Mucosa of descending colon (tissue), 3 donors: Measurements from ENCODE around the gene EN2. TPM values are rescaled to one million over a fixed set of nuclear protein-coding genes. Genes with fewer than 3 reads are reported as not detected.
A peak's percentile ranks its signal among the peaks of the same experiment; 100 is the strongest.

ENCODE experiments used
- ATAC-seq: fragments of 200-7000 bp; cut with Tn5 transposase; one replicate; pipeline ENCODE4 v1.9.1; 2020; ENCODE audit warnings: mild to moderate bottlenecking, moderate library complexity
- DNase-seq, 3 donors: peaks; one replicate each; pipeline ENCODE4 v3.0.0-alpha.2; 2020
- H3K36me3 ChIP-seq: fragments of 200-600 bp; one replicate; pipeline ENCODE4 v1.8.0; 2021; ENCODE audit warnings: low read depth, mild to moderate bottlenecking
- H3K4me1 ChIP-seq: fragments of 200-600 bp; one replicate; pipeline ENCODE4 v1.8.0; 2021; ENCODE audit warnings: low read depth, mild to moderate bottlenecking
- H3K4me3 ChIP-seq: fragments of 200-600 bp; one replicate; pipeline ENCODE4 v1.8.0; 2021; ENCODE audit warnings: mild to moderate bottlenecking
- H3K9me3 ChIP-seq: fragments of 200-600 bp; one replicate; pipeline ENCODE4 v1.8.0; 2021; ENCODE audit warnings: mild to moderate bottlenecking
- intact Hi-C, 2 donors: fragments of 100-400 bp; cut with DNase I in 1 of 2; cut with micrococcal nuclease in 1 of 2; formaldehyde crosslinking; loops; one replicate each; pipeline versions ENCODE4 v1.11.0 to v1.11.1; 2022; cut with DNase I, micrococcal nuclease
- total RNA-seq, 3 donors: library from RNA; stranded (reverse); fragmentation: NEBNext Ultra II Directional in 2 of 3; extraction: Animal tissue kit (Norgen Biotek cat#: 25700) in 2 of 3; gene quantifications; one replicate each; pipeline versions ENCODE4 v1.2.1 to v1.2.4, GENCODE V29; 2021 to 2023
- TF ChIP-seq, protein P1 (sequence below): fragments of 200-600 bp; IDR thresholded peaks from one replicate; pipeline ENCODE4 v1.8.0; 2022; ENCODE audit warnings: antibody characterized with exemption, mild to moderate bottlenecking
- donor health status: DM: no; HTN: no; CAD: no; lungs with moderate emphysema.
- donor health status: DM: no; HTN: no; CAD: no.
- donor health status: DM: no; HTN: yes; CAD: no.

EN2 gene
- total RNA-seq, 3 donors from 2014 or later, result not detected

DNA sequence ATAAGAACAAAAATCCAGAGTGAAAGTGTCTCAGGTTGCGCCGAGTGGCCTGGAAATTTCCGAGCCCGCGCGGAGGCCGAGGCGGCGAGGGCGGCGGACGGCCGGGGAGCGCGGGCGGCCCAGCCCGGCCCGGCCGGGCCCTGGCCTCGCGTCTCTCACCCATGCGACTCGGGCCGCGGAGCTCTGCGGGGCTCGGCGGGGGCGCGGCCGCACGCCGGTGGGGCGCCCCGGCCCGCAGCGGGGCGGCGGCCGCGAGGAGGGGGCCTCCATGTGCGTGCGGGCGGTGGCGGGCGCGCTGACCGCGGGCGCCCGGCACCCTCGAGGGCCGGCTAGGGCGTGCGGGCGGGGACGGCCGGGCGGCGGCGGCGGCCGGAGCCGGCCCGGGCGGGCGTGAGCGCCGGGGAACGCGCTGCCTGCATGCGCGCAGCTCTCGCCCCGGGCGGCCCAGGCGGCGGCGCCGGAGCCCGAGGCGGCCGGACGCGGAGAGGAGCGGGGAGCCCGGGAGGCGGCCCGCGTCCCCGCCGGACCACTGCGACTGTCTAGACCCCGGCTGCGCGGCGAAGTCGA, 302 bp upstream of the EN2 start:
- H3K9me3 ChIP-seq, result no peaks in the 10 kb centered on the region
- intact Hi-C loops, result no loop called here
- H3K4me1 ChIP-seq, result peaks cover 24% of the 10 kb centered on the region
- TF ChIP-seq, protein P1, sequence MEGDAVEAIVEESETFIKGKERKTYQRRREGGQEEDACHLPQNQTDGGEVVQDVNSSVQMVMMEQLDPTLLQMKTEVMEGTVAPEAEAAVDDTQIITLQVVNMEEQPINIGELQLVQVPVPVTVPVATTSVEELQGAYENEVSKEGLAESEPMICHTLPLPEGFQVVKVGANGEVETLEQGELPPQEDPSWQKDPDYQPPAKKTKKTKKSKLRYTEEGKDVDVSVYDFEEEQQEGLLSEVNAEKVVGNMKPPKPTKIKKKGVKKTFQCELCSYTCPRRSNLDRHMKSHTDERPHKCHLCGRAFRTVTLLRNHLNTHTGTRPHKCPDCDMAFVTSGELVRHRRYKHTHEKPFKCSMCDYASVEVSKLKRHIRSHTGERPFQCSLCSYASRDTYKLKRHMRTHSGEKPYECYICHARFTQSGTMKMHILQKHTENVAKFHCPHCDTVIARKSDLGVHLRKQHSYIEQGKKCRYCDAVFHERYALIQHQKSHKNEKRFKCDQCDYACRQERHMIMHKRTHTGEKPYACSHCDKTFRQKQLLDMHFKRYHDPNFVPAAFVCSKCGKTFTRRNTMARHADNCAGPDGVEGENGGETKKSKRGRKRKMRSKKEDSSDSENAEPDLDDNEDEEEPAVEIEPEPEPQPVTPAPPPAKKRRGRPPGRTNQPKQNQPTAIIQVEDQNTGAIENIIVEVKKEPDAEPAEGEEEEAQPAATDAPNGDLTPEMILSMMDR, result no peak
- DNase-seq (no peak), ATAC-seq (peak; percentile 24)
- H3K4me3 ChIP-seq, result no peak overlapping the region
- H3K36me3 ChIP-seq, result no peaks in the 10 kb centered on the region

DNA sequence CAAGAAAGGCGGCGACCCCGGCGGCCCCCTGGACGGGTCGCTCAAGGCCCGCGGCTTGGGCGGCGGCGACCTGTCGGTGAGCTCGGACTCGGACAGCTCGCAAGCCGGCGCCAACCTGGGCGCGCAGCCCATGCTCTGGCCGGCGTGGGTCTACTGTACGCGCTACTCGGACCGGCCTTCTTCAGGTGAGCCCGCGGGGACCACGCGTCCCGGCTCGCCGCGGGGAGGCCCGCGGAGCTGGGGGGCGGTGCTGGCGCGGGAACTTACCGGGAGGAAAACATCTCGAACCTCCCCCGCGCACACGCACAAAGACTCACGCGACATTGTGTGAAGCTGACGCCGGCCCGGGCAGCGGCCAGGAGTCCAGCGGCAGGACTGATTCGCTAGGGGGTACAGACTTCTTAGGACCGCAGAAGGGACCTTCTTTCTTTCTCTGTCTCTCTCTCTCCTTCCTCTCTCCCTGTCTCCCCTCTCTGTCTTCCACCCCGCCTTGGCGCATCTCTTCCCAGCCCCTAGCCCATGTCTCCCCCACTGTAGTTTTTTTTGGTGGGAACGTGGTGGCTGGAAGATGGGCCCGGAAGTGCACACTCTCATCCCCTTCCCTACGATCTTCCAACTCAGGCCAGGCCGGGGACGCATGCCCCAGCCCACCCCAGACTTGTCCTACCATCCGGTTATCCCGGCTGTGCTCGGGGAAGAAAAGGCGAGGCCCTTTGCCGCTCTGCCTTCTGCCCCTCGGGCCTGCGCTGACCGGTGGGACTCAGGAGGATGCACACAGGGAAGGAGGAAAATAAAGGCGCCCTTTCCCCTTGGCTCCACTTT, 1.2 kb downstream of the EN2 start:
- H3K4me1 ChIP-seq, result peaks cover 24% of the 10 kb centered on the region
- H3K36me3 ChIP-seq, result no peaks in the 10 kb centered on the region
- TF ChIP-seq, protein P1, result no peak
- no peak for ATAC-seq
- DNase-seq, result no peak
- H3K9me3 ChIP-seq, result no peaks in the 10 kb centered on the region
- intact Hi-C loops, result no loop called here
- H3K4me3 ChIP-seq, result no peak overlapping the region

DNA sequence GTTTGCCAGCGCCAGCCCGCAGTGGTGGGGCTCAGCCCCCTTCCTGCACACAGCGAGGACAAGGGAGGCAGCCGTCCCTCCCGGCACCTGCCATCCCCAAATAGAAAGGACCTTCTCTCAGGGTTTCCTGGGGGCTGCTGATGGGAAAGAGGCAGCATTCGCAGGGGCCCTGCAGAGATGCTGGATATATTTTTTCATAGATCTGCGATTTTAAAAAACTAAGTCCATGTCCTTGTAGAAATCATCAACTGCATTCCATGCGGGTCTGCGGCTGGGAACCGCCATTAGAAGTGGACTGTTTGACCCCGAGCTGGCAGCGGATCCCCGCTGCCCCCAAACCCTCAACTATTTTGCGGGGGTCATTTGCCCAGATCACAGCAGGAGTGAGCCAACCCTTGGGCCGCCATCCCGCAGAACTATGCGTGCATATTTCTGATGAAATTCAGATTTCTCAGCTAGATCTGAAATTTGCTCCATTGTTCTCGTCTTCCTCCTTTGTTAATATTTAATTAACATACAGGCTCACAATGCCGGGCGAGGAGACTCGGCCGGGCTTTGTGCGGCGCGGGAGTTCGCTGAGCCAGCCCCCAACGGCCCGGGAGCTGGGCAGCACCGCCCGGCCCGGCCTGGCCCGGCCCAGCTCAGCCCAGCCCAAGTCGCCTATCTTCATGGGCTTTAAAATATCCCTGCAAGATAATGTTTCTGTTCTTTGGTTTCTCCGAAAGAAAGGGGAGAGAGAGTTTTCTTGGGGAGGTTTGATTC, 2.0 kb downstream of the EN2 start:
- H3K36me3 ChIP-seq, result no peaks in the 10 kb centered on the region
- H3K4me3 ChIP-seq, result no peak overlapping the region
- DNase-seq, result no peak
- ATAC-seq, result no peak
- H3K4me1 ChIP-seq, result peaks cover 24% of the 10 kb centered on the region
- no peaks in the 10 kb centered on the region for H3K9me3 ChIP-seq
- TF ChIP-seq, protein P1, result no peak
- intact Hi-C loops, result no loop called here

DNA sequence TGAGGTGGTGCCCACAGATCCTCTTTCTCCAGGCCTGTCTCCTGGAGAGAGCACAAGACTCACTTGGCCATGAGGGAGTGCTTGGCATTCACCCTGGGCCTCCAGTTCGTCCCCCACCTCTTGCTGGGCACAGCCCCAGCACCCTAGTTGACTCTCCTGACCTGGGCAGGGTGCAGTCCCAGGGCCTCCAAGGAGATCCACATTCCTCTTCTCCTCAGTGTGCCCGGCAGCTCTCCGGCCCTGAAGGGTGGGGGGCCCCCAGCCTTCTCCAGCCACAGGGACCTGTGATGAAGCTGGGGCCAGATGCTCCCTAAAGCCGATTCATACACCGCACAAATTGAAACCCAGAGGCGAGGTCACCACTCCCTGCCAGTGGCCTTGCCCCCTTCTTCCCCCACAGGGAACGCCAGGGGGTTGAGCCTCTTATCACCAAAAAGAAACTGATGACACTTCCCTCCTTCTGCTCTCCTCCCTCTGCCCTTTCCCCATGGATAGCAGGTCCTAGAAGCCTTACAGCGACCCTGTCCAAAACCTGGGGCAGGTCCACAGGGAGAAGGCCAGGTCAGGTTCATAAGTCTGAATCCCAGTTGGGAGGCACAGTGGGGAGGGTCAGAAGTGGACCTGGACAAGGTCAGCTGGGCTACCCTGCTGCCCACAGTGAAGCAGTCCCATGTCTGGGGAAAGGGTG, 3.1 kb downstream of the EN2 start:
- DNase-seq (no peak), ATAC-seq (no peak)
- no peaks in the 10 kb centered on the region for H3K9me3 ChIP-seq
- no peaks in the 10 kb centered on the region for H3K36me3 ChIP-seq
- intact Hi-C loops, result no loop called here
- TF ChIP-seq, protein P1, result no peak
- no peak overlapping the region for H3K4me3 ChIP-seq
- peaks cover 24% of the 10 kb centered on the region for H3K4me1 ChIP-seq

DNA sequence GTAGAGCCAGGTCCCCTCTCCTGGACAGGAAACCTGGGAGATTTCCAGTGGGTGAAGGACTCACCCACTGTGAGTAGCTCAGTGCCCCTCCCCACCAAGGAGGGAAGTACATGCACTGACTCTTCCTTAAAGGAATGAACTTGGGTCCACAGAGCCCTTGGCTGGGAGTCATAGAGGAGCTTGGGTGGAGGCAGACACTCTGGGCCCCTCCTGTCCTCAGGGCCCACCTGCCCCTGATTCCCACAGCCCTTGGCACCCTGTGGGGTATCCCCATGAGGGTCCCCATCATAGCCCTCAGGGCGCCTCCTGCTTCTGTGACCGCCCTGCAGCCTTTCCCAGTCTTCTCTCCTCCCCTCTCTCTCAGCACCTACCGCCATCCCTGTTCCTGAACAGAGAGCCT, 3.7 kb downstream of the EN2 start:
- H3K9me3 ChIP-seq, result no peaks in the 10 kb centered on the region

More for the DNA sequence above, 3.7 kb downstream of the EN2 start:
- intact Hi-C loops, result no loop called here
- TF ChIP-seq, protein P1, result no peak
- ATAC-seq (no peak), DNase-seq (no peak)
- Histone ChIP-seq H3K4me3 (no peak overlapping the region), H3K4me1 (peaks cover 26% of the 10 kb centered on the region), H3K36me3 (no peaks in the 10 kb centered on the region)
